HuH-7 (cell line): Measurements from ENCODE around the gene TMEM132D.

ENCODE experiments used
- DNase-seq: peaks from one replicate; pipeline ENCODE4 v3.0.0; 2011; ENCODE audit warnings: low spot score

TMEM132D gene

GRCh38 chr12:129873111-129873832 lies 30.6 kb downstream of the TMEM132D start:
- DNase-seq = no peak

- DNase-seq = no peak
Observed at GRCh38 chr12:129871991-129872972, 31.5 kb downstream of the TMEM132D start.

GRCh38 chr12:129870796-129871195 lies 33.0 kb downstream of the TMEM132D start:
- no peak for DNase-seq

- no peak for DNase-seq
Observed at GRCh38 chr12:129870136-129870535, 33.7 kb downstream of the TMEM132D start.

GRCh38 chr12:129868575-129868974 lies 35.2 kb downstream of the TMEM132D start:
- DNase-seq = peak; percentile 3

DNA sequence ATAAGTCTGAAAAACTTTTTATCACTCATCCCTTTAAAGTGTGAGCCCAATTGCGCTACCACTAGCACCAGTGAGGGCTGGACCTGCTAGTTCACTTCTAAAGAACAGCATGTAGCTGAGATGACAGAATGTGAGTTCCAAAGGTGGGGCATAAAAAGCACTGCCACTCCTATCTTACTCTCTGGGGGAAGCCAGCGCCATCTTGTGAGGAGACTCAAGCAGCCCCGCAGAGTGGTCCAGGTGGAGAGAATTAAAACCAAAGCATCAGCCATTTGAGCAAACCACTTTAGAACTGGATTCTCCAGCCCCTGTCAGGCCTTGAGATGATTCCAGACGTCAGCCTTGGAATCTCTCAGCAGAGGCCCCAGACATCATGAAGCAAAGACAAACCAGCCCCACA lies 39.9 kb downstream of the TMEM132D start:
- no peak for DNase-seq

- DNase-seq = no peak
Observed at GRCh38 chr12:129862561-129863175, 41.2 kb downstream of the TMEM132D start.

GRCh38 chr12:129861951-129862350 lies 41.9 kb downstream of the TMEM132D start:
- no peak for DNase-seq

DNA sequence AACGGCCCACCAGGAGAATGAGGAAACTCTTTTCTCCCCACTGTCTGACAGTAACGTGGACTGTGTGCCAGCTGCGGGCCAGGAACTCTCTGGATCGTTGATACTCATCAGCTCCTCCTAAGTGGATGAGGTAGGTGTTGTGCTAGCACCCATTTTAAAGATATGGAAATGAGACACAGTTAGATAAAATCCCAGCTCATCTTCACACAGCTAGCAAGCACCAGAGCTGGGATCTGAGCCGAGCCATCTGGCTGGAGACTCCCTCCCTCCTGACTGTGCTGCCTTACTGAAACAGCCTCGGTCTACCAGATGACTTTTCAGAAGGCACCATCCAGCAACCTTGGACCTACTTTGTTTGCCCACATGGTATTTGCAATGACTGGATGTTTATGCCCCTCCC lies 49.2 kb downstream of the TMEM132D start:
- DNase-seq = no peak

GRCh38 chr12:129851296-129851695 lies 52.5 kb downstream of the TMEM132D start:
- DNase-seq = no peak

- no peak for DNase-seq
Observed at GRCh38 chr12:129848876-129849275, 54.9 kb downstream of the TMEM132D start.

GRCh38 chr12:129847063-129847462 lies 56.8 kb downstream of the TMEM132D start:
- no peak for DNase-seq

- DNase-seq = no peak
Observed at GRCh38 chr12:129844662-129845220, 59.1 kb downstream of the TMEM132D start.

GRCh38 chr12:129841251-129841650 lies 62.6 kb downstream of the TMEM132D start:
- DNase-seq = no peak

- DNase-seq = no peak
Observed at GRCh38 chr12:129840145-129840884, 63.5 kb downstream of the TMEM132D start.

DNA sequence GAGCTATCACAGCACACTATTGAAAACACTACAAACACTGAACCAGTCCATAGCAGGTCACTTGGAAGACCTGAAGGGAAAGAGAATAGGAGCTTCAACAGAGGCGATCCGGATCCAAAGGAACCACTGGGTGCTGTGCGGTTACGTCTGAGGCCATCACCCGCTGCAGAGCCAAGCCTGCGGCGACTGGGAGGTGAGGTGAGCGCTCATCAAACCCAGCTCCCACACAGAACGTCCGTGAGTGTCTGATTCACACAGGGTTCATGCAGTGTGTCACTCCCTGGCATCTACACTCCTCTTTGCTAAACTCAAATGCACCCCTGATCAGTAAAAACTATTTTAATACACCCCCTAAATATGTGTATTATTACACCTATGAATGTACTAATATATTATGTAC lies 64.1 kb downstream of the TMEM132D start:
- no peak for DNase-seq

- no peak for DNase-seq
Observed at GRCh38 chr12:129831294-129831693, 72.5 kb downstream of the TMEM132D start.

DNA sequence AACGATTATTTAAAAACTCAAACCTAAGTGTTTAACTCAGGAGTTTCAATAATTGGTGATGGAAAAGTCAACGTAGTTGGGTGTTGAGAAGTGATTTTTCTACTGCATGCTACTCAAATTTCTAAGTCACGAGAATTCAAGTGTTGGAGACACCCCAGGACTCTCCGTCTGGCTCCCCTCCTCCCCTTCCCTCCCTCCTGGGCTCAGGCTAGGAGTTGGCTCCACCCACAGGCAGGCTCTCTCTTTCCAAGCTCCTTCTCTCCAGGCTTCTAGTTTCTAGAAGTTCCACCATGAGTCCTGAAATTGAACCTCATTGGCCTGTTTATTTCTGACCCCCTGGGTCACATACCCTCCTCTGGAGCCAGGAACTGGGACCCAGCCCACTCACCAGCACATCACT lies 73.0 kb downstream of the TMEM132D start:
- no peak for DNase-seq

- no peak for DNase-seq
Observed at GRCh38 chr12:129827866-129828384, 75.9 kb downstream of the TMEM132D start.

DNA sequence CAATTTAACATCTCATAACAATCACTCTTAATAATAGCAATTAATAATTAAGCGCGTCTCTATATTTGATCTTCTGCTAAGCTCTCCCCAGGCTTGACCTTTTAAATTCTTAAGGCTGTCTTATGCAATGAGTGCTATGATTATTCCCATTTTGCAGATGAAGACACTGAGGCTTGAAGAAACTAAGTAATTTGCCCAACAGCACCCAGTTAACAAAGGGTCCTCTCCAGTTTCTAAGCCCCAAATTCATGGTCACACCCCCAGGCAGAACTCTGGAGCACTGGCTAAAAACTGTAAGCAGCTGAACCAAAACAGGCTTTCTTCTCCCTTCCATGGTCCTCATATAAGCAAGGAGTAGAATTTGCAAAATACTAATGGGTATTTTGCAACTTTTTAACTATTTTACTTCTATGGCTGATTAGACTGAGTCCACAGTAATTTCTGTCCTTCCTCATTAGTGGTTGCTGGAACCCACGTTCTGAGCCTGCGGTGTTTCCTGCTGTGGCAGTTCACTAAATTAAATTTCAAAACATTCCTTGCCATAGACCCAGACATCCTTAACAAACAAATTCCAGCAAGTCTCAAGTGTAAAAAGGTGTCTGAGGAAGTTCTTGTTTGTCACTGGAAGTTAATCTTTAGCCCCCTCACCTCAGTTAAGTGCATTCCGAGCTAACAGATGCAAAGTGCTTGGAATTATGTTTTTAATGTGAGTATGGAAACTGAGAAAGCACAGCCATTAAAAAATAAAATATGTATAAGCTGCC lies 76.5 kb downstream of the TMEM132D start:
- DNase-seq = no peak

DNA sequence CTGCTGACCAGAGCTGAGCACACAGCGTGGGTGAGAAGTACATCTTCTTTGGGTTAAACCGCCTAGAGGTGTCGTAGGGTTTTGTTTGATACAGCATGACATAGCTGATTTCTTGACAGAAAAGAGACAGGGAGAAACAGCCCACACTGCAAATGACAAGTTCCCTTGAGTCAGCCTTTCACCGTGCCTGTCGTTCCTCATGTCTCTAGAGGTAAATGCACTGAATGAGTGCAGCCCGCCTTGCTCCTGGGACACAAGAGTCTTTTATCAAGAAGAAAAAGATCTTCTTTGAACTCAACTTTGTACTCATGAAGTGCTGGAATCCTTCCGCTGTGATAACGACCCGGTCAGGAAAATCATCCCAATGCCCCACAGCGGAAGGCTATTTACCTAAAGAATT lies 77.6 kb downstream of the TMEM132D start:
- DNase-seq = no peak
